NCI-H128 (cell line): Measurements from ENCODE around the gene SPAG9.

ENCODE experiments used
- DNase-seq: peaks from one replicate; lab custom pipeline; 2025; ENCODE audit not compliant: unreplicated experiment; lab: John Stamatoyannopoulos, UW

Gene SPAG9

DNA sequence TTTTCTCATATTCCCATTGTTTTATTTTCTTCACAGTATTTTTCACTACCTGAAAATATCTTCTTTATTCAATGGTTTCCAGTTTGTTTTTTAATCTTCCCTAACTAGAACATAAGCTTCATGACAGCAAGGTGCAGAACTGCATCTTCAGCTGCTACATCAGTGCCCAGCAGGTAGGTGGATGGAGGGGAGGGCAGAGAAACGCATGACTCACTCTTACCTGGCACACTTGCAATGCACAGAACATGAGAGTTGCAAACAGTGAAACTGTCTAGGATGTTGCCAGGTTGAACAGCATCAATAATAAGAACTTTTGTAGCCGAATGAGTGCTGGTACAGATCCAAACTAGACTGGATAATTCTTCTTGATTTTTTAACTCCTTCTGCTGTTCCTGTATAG lies 127.1 kb downstream of the SPAG9 start:
- no peak for DNase-seq

DNA sequence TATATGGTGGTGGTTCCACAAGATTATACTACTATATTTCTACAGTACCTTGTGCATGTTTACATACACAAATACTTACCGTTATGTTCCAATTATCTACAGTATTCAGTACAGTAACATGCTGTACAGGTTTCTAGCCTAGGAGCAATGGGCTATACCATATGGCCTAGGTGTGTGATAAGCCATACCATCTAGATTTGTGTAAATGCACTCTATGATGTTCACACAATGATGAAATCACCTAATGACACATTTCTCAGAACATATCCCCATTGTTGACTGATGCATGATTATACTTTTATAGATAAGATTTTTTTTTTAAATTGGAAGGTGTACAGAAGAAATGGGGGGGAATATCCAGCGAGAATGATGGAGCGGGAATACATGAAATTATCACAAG lies 131.5 kb downstream of the SPAG9 start:
- DNase-seq = no peak

DNA sequence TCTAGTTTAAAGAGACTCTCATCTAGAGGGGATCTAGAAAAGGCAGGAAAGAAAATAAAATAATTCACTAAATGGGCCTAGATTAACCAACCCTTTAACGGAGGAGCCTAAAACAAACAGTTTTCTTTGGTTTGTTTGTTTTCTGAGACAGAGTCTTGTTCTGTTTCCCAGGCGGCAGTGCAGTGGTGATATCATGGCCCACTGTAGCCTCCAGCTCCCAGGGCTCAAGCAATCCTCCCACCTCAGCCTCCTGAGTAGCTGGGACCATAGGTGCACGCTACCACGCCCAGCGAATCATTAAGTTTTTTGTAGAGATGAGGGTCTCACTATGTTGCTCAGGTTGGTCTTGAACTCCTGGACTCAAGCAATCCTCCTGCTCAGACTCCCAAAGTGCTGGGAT lies 132.2 kb downstream of the SPAG9 start:
- no peak for DNase-seq

DNA sequence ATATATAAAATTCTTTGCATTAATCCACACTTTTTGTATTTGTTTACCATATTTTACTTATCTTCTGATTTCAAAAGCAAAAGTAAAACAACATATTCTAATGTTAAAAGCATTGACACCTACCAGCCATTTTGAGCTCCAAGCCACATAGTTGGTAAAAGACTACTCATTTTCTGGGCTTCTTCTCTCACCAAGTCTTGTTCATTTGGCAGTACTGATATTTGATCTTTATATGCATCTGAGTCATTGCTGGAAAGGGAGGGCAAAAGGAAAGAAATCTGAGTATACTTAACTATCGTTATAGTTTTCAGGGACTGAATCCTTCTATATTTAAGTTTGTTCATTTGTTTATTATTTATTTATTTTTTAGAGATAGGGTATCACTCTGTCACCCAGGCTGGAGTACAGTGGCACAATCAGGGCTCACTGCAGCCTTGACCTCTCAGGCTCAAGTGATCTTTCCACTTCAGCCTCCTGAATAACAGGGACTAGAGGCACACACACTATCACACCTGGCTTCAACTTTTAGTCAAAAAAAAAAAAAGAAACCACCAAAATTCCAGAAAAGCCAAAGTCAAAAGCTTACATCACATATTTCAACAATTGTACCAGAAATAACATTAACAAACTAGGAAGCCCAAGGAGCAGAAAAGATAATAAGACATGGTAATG lies 133.5 kb downstream of the SPAG9 start:
- DNase-seq = no peak

DNA sequence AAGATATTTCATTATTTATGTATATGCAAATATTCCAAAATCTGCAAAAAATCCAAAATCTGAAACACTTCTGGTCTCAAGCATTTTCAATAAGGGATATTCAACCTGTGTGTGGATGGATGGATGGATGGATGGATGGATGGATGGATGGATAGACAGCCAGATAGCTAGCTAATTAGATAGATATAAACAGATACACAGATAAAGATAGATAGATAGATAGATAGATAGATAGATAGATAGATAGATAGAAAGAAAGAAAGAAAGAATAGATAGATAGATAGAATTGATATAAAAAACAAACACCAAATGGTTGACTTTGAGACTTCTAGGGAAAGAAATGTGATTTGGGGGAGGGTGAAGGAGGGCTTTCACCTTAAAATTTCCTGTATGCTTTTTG lies 139.4 kb downstream of the SPAG9 start:
- DNase-seq = no peak

DNA sequence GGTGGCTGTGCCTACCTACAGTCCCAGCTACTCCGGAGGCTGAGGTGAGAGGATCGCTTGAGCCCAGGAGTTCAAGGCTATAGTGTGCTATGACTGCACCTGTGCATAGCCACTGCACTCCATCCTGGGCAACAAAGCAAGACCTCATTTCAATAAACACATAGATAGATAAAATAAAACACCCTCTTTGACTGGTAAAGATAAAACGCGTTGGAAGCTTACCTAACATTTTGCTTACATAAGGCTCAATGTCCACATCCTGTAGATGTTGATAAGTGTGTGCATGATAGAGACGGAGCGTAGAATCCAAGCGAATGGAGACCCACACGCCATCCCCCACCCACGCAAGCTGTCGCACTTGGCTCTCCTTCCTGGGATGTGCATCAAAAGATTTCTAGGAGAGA lies 141.1 kb downstream of the SPAG9 start:
- no peak for DNase-seq

DNA sequence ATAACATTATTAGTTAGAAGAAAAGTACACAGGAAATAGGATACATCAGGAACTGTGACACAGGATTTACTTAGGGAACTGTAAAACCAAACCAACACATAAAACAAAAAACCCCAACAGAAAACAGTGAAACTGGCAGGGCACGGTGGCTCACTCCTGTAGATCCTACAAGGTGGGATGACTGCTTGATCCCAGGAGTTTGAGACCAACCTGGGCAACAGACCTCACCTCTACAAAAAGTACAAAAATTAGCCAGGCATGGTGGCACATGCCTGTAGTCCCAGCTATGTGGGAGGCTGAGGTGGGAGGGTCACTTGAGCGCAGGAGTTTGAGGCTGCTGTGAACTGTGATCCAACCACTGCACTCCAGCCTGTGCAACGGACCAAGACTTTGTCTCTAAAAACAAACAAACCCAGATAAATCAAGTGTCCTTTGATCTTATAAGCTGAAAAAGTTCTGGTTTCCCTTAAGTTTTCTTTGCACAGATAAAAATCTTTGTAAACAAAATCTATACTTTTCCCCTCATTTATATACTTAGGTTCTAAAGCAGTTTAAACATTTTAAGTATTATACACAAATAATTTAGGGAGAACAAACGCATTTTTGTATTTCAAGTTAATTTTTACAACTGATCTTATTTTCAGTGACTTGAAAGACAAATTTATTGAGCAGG lies 143.0 kb downstream of the SPAG9 start:
- DNase-seq = no peak

DNA sequence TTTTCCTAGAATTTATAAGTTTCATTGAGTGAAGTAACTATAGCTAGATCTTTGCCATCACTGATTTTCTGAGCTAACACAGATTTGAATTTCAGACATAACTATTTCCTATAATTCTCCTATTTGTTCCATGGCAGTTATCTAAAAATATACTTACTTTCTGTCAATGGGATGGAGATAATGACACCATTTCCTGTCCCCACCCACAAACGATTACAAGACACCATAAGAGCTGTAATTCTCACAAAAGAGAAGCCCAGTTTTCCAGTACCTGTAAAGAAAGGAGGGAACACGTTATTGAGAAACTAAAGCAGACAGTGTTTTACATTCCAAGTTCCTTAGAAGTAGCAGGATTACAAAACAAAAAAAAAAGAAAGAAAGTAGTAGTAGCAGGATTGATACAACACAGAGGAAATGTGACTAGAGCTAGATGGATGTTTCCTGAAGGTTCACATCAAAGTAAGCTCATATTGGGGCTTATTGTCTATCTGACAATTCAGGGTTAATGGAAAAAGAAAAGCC lies 143.7 kb downstream of the SPAG9 start:
- no peak for DNase-seq

DNA sequence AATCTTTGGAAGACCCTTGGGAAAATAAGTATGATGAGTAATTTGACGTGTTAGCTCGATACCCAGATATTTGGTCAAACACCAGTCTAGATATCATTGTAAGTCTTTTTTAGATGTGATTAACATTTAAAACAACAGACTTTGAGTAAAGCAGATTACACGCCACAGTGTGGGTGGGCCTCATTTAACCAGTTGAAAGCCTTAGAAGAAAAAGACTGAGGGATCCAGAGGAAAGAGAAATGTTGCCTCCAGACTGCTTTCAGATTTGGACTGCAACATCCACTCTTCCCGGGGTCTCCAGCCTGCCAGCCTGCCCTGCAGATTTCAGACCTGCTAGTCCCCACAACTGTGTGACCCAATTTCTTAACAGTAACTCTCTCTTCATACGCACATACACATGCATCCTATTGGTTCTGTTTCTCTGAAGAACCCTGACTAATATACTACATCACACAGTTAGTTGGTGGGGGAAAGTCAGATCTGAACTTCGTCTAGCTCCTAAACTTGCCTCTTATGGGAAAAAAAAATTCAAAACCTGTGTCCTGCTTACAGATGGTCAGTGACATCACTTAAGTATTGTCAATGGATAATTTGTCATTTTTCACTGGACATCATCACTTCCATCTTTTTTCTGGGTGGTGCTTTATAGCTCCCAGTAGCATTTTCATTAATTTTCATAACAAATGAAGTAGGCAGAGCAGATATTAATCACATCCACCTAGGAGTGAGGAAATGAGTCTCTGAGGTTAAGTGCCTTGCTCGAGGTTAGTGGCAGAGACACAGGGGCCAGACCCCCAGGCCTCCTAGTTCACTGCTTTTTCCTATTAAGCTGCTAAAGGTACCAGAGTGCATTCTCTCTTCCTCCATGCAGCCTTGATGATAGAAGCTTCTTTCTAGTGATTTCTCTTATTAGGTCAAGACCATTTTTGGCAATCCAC lies 146.8 kb downstream of the SPAG9 start:
- DNase-seq = no peak

DNA sequence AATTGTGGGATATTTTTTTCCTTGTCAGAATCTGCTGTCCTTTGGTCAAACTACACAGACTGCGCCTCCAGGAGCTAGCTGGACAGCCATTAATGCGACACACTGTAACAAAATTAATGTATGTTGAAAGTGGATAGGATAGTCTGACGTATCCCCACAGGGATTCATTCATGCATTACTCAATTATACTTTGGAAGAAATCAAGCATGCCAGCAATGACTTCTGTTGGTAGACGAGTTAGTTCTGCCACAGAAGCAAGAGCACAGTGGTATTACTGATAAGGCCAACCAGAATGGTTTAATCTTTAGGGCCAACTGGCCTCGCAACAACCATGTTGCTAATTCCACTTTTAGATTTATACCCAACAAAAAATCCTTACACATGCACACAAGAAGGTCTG lies 148.1 kb downstream of the SPAG9 start:
- no peak for DNase-seq

DNA sequence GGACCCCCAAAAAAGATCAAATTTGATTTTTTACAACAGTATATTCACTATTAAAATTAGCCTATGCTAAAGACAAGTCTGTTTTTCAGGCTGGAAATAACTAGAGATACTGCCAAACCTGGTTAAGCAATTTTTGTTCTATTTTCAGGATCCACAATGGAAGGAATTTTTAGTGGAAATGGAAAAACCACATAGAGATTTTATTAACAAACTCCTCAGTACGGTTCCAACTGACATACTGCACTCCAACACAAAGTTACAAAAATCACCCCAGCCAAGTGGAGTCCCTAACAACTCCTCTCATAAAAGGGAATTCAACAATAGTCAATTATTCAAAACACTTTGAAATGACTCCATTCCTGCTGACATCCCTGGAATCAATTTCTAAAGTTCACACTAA lies 152.9 kb downstream of the SPAG9 start:
- no peak for DNase-seq

DNA sequence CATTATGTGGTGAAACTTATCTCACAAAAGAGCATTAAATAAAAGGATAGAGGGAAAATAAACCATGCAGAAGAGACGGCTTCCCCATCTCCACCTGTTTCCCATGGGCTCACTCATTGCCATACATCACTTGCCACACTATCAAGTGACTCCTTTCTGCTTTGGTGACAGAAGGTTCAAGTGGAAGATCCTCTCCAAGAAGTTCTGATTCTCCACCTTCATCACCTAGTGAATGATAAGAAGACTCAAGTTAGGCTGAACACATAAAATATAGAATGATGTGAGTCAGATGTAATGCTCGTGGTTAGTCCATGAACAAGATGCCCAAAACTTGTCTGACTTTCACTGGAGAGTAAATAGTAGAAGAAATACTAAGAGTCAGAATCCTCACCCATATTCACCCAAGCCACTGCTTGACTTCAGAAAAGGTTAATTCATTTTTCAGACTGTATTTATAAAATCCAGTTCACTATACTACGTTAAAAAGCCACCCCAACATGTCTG lies 154.5 kb downstream of the SPAG9 start:
- DNase-seq = no peak

DNA sequence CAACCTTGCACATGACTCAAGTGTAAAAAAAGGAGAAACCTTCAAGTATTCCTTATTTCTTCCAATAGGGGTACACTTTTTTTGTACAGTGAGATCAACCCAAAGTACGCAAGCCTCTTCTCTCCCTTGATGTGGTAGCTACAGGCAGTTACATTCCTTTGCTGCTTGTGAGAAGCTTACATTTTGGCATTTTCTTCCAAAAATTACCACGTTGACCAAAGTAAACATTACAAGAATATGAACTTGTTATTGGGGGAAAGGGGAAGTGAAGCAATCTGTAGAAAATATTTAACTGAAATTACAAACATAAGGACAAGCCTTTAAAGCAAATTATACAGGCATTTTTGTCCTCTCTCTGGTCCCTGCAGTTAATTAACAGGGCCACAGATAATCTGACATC lies 157.5 kb downstream of the SPAG9 start:
- DNase-seq = no peak

DNA sequence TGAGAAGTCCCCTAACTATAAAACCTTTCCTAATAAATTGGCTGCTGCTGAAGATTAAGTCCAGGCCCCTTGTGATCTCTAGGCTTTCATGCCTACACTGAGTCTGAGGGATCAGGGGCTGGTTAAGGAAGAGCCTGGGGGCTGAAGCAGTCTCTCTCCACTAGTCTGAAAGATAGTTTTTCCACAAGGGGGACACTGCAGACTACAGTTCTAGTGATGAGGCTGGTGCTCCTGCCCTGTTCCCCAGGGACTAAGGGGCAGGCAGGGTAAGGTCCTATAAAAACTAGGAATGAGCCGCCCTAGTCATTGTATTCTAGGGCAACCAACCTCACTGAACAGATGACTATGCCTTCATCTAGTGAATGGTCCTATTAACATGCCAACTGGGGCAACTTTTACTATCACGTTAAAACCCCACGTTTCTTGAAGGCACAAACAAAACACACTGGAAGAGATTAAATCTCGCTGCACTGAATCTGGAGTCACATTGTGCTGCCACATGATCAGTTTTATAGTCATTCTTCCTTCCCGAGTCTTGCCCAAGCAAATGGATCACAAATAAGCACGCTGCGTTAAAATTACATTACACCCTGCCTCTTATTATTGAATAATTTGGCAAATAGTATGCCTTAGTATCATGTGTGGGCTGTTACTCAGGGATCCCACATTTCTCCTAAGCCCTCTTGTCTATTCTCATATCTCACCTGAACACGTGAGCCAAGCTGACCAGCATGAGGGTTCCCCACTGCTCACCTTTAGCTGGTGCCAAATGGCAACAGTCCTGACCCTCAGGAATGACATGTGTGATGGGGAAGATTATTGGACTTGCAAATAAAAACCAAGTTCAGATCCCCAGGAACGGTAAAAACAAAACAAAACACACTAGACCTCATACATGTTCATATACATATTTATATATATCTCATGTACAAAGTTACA lies 159.1 kb downstream of the SPAG9 start:
- DNase-seq = no peak

DNA sequence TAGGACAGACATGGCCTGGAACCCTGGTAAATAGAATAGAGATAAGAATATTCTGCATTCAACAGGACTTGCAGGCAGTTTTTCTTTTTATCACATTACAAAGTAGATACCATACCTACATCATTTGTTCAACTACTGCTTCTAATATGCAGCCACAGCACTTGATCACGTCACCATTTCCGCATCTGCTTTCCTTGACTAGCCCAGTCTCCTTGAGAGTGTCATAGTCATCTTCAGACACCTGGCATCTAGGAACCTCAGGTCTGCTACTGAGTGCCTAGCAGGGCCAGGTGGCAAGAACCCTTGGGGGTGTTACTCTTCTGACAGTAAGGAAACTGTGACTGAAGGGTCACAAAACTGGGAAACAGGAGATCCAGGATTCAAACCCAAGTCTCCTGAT lies 161.3 kb downstream of the SPAG9 start:
- no peak for DNase-seq

DNA sequence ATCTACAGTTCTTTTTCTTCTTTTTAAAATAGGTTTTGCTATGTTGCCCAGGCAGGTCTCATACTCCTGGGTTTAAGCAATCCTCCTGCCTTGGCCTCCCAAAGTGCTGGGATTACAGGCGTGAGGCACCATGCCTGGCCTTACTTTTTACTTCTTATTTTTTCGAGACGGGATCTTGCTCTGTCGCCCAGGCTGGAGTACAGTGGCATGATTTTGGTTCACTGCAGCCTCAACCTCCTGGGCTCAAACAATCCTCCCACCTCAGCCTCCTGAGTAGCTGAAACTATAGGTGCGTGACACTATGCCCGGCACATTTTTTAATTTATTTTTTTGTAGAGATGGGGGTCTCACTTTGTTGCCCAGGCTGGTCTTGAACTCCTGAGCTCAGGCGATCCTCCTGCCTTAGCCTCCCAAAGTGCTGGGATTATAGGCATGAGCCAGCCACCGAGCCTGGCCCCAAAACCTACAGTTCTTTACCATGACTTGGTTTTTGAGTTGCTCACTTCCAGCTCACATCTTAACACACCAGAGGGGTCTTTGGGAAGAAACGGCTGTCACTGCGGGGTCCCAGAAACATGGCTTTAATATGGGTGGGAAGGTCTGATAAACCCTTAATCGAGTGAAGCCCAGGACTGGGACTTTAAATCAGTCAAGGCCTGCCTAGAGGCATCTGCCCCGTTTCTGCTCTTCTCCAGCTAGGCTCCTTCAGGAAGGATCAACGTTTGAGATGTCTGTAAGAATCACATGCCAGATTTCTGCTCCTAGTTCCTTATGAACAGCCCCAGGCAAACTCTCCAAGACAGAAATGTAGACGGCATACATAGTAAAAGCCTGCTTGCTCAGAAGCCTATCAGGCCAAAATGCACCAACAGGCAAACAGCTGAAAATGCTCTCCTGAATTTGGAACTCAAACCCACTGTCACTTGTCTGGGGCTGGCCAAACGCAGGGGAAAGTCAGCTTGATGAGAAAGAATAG lies 162.8 kb downstream of the SPAG9 start:
- no peak for DNase-seq

DNA sequence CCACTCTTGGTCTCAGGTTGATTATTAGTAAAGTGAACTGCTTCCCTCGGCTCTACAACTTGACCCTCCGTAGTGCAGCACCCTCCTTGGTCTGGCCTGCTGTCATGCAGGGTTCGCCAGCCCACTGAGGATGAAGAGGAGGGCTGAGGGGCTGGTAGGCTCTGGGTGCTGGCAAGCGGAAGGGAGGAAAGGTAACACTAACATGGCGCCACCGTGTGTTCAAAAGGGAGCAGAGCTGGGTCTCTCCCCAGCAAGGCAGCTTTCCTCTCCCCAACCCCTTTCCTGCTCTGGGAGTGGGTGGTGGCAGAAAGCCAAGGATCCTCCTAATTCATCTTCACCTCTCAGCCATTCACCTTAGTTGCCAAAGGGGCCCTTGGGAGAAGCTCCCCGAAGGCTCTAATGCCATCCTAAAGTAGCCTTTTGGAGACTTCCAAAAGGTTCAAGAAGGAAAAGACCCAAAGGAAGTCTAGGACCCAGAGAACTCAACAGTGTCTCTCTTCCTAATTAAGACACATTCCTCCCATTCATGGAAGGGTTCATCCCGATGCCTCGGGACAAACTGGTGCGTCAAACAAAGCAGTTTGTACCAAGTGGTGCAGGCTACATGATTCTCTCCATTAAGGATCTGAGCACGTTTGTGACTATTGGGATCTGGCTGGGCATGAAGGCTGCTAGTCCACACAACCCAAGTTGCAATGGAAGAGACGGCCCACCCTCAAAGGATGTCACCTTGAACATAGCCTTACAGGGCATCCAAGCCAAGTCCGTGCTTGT lies 163.7 kb downstream of the SPAG9 start:
- DNase-seq = peak; percentile 18

DNA sequence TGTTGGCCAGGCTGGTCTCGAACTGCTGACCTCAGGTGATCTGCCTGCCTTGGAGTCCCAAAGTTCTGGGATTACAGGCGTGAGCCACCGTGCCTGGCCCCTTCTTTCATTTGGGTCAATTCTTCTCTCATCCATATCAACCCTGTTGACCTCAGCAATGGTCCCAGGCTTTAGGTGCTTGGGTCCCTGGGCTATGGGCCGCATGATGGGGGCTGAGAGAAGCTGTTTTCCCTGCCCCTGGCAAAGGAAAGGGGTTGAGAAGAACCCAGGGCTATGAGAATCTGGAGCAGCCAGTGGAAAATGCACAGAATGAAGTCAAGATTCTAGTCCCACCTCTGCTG lies 164.3 kb downstream of the SPAG9 start:
- no peak for DNase-seq

DNA sequence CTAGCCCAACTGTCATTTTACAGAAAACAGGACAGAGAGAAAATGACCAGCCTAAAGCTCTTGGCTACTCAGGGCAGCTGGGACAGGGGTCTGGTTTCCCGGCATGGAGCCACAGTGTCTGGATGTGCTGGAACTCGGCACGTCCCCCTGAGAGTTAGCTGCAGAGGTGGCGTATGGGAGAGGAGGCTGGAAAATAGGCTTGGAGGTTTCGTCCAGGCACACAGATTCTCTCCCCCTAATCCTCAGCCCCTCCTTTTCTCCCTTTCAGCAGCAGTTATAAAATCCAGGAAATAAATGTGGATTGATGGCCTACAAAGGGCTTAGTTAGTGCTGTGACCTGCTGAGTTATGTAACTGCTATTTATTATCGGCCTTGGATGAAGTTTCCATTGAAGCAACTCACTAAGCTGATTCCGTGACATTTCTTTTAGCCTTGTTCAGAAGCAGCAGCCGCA lies 165.0 kb downstream of the SPAG9 start:
- DNase-seq = no peak
